ENCODE results near the gene EVPL.
"Not testable (repeated sequence)": the region's sequence is repeated elsewhere in the genome, so short reads cannot be mapped to it uniquely, and the experiment has no call there.

EVPL gene

GRCh38 chr17:75996665-75997590 lies 30.2 kb downstream of the EVPL start:
- DNase-seq (ENCODE audit: low spot score), result peak; percentile 33

GRCh38 chr17:75995385-75995925 lies 31.7 kb downstream of the EVPL start:
- DNase-seq (ENCODE audit: low spot score), result no peak

GRCh38 chr17:75994802-75995370 lies 32.2 kb downstream of the EVPL start:
- DNase-seq (ENCODE audit: low spot score), result no peak

- DNase-seq (ENCODE audit: low spot score), result no peak
Measured at GRCh38 chr17:75991396-75991795, 35.7 kb downstream of the EVPL start.

- DNase-seq (ENCODE audit: low spot score), result no peak
Measured at GRCh38 chr17:75987041-75987440, 40.1 kb downstream of the EVPL start.

- no peak for DNase-seq (ENCODE audit: low spot score)
Measured at GRCh38 chr17:75985986-75986385, 41.1 kb downstream of the EVPL start.

- DNase-seq (ENCODE audit: low spot score), result no peak
Measured at GRCh38 chr17:75983501-75984181, 43.5 kb downstream of the EVPL start.

GRCh38 chr17:75981019-75981615 lies 46.0 kb downstream of the EVPL start:
- DNase-seq (ENCODE audit: low spot score), result no peak

- DNase-seq (ENCODE audit: low spot score), result no peak
Measured at GRCh38 chr17:75980188-75981018, 46.7 kb downstream of the EVPL start.

GRCh38 chr17:75979705-75980187 lies 47.4 kb downstream of the EVPL start:
- no peak for DNase-seq (ENCODE audit: low spot score)

GRCh38 chr17:75978938-75979704 lies 48.0 kb downstream of the EVPL start, which contains the start of the genes ACOX1 and TEN1:
TSS of gene ACOX1 (minus strand) at chr17:75979166. CDS start at chr17:75979073, 93 bp downstream.
TSS of gene TEN1 (plus strand) at chr17:75979240. CDS start at chr17:75986193, 6,953 bp downstream.
- peak; percentile 97 for DNase-seq (ENCODE audit: low spot score)

- DNase-seq (ENCODE audit: low spot score), result no peak
Measured at GRCh38 chr17:75976175-75976848, 50.8 kb downstream of the EVPL start.

- DNase-seq (ENCODE audit: low spot score), result no peak
Measured at GRCh38 chr17:75975757-75976174, 51.3 kb downstream of the EVPL start.

- DNase-seq (ENCODE audit: low spot score), result not testable (repeated sequence)
Measured at GRCh38 chr17:75975187-75975586, 51.9 kb downstream of the EVPL start.

- no peak for DNase-seq (ENCODE audit: low spot score)
Measured at GRCh38 chr17:75970626-75971025, 56.5 kb downstream of the EVPL start.

GRCh38 chr17:75970011-75970523 lies 57.0 kb downstream of the EVPL start:
- no peak for DNase-seq (ENCODE audit: low spot score)

- DNase-seq (ENCODE audit: low spot score), result not testable (repeated sequence)
Measured at GRCh38 chr17:75969044-75969443, 58.1 kb downstream of the EVPL start.

- DNase-seq (ENCODE audit: low spot score), result no peak
Measured at GRCh38 chr17:75965468-75965867, 61.6 kb downstream of the EVPL start.

- DNase-seq (ENCODE audit: low spot score), result no peak
Measured at GRCh38 chr17:75959839-75960511, 67.1 kb downstream of the EVPL start.
